Fibroblast of lung (primary cell): ENCODE data around the gene TUBB3.

Experiments used
- CTCF ChIP-seq, 2 donors: IDR thresholded peaks in 1 of 2; conservative IDR thresholded peaks in 1 of 2; 1 replicate in 1 of 2; 2 replicates in 1 of 2; pipeline ENCODE4 v1.5.1; 2011 to 2012; ENCODE audit warnings: low read length in 2 of 2, control low read depth in 1 of 2, inconsistent platforms in 1 of 2, low read depth in 1 of 2, mild to moderate bottlenecking in 1 of 2
- EZH2 ChIP-seq: IDR thresholded peaks from 2 replicates; pipeline ENCODE4 v1.5.1; 2012; ENCODE audit warnings: low read length, control low read depth, mild to moderate bottlenecking; ENCODE audit errors: missing control alignments

- no peak for TF ChIP-seq CTCF (conservative IDR thresholded peaks at IDR 0.05 in 1 of 2, IDR thresholded peaks at IDR 0.05 in 1 of 2; ENCODE audit: low read depth in 1 of 2, low read length in 2 of 2)
- no peak for TF ChIP-seq EZH2
These were observed 32.1 kb upstream of the TUBB3 start for GRCh38 chr16:89890886-89891657.
